GM12878 (cell line): Measurements from ENCODE around the gene WDTC1. TPM values are rescaled to one million over a fixed set of nuclear protein-coding genes. Genes with fewer than 3 reads are reported as not detected.

ENCODE experiments used
- ATAC-seq: fragments of 200-7000 bp; cut with Tn5 transposase; 3 replicates; pipeline ENCODE4 v1.9.1; 2020; ENCODE audit warnings: mild to moderate bottlenecking, moderate library complexity
- BruUV-seq: library from RNA; stranded (reverse); fragments of 400-500 nt; replicated peaks from 2 replicates; lab custom pipeline; 2021; lab: Mats Ljungman, UMichigan
- CTCF ChIA-PET: fragments of 300-600 bp; sonication (Branson Sonifier 250); formaldehyde crosslinking; extraction: SDS; loops from one replicate; lab custom pipeline; 2021; ENCODE audit warnings: inconsistent platforms; lab: Yijun Ruan, JAX
- POLR2A ChIA-PET: fragments of 350-600 bp; formaldehyde crosslinking; extraction: SDS; loops from one replicate; lab custom pipeline; 2021; ENCODE audit warnings: inconsistent platforms; lab: Charles Lee
- RAD21 ChIA-PET: fragments of 300-600 bp; sonication (Branson Sonifier 250); formaldehyde crosslinking; loops from one replicate; lab custom pipeline; 2023; ENCODE audit warnings: antibody characterized with exemption; ENCODE audit not compliant: unreplicated experiment; lab: Charles Lee
- SMC1A ChIA-PET: fragments of 300-600 bp; sonication (Branson Sonifier 250); formaldehyde crosslinking; loops from one replicate; lab custom pipeline; 2023; ENCODE audit not compliant: unreplicated experiment, uncharacterized antibody; lab: Charles Lee
- DNase-seq: peaks from one replicate; pipeline ENCODE4 v3.0.0-alpha.2; 2011; ENCODE audit warnings: low read depth, low spot score
- FAIRE-seq: peaks from 3 replicates; lab custom pipeline; 2011; peaks lifted over from hg19 to GRCh38; lab: Jason Lieb, UNC
- H2AFZ ChIP-seq: 2 replicates; pipeline ENCODE4 v1.6.0; 2011; ENCODE audit warnings: low read depth, low read length, control low read depth; ENCODE audit not compliant: control insufficient read depth
- H3K27ac ChIP-seq: 2 replicates; pipeline ENCODE4 v1.5.1; 2011; ENCODE audit warnings: control low read depth; ENCODE audit not compliant: control insufficient read depth, insufficient read depth
- H3K27me3 ChIP-seq, 2 experiments: replicated peaks in 1 of 2; 2 replicates each; pipeline versions ENCODE4 v1.6.0 to v1.6.1; 2011; ENCODE audit warnings: low read length in 1 of 2; ENCODE audit not compliant: control insufficient read depth in 2 of 2, insufficient read depth in 2 of 2
- H3K36me3 ChIP-seq, 2 experiments: 2 replicates each; pipeline ENCODE4 v1.5.1; 2011; ENCODE audit warnings: low read length in 1 of 2; ENCODE audit not compliant: control insufficient read depth in 2 of 2, insufficient read depth in 2 of 2
- H3K4me1 ChIP-seq: 2 replicates; pipeline ENCODE4 v1.6.1; 2011; ENCODE audit warnings: mild to moderate bottlenecking, low read length, moderate library complexity, mixed read lengths; ENCODE audit not compliant: control insufficient read depth, insufficient read depth
- H3K4me2 ChIP-seq: 2 replicates; pipeline ENCODE4 v1.6.0; 2011; ENCODE audit warnings: control low read depth; ENCODE audit not compliant: control insufficient read depth, insufficient read depth
- H3K4me3 ChIP-seq: fragments of 200-600 bp; sonication (generic); 2 replicates; pipeline ENCODE4 v1.5.1; 2016
- H3K79me2 ChIP-seq: 2 replicates; pipeline ENCODE4 v1.6.0; 2011; ENCODE audit warnings: low read length; ENCODE audit not compliant: control insufficient read depth, insufficient read depth
- H3K9ac ChIP-seq: 2 replicates; pipeline ENCODE4 v1.8.0; 2011; ENCODE audit warnings: low read length, control low read depth, mixed read lengths; ENCODE audit not compliant: control insufficient read depth, insufficient read depth
- H3K9me3 ChIP-seq: replicated peaks from 3 replicates; pipeline ENCODE4 v1.5.1; 2011; ENCODE audit warnings: mild to moderate bottlenecking, low read length; ENCODE audit not compliant: control insufficient read depth, insufficient read depth
- H4K20me1 ChIP-seq: 2 replicates; pipeline ENCODE4 v1.6.0; 2011; ENCODE audit not compliant: control insufficient read depth, insufficient read depth
- CBX3 ChIP-seq: fragments of 200-600 bp; sonication (generic); IDR thresholded peaks from 2 replicates; pipeline ENCODE4 v1.6.1; 2016; ENCODE audit warnings: low read depth, borderline replicate concordance
- CREB1 ChIP-seq: IDR thresholded peaks from 2 replicates; pipeline ENCODE4 v1.6.1; 2012; ENCODE audit warnings: low read depth, mild to moderate bottlenecking, inconsistent platforms
- ETV6 ChIP-seq, 2 experiments: fragments of 450-650 bp in 1 of 2; IDR thresholded peaks in 1 of 2; conservative IDR thresholded peaks in 1 of 2; 2 replicates each; pipeline ENCODE4 v1.6.1; 2014; ENCODE audit warnings: antibody characterized with exemption in 1 of 2, borderline replicate concordance in 1 of 2, low read depth in 1 of 2, mild to moderate bottlenecking in 1 of 2, moderate library complexity in 1 of 2
- GATAD2B ChIP-seq: fragments of 450-650 bp; conservative IDR thresholded peaks from 2 replicates; pipeline ENCODE4 v1.6.1; 2017; ENCODE audit warnings: low read depth, mild to moderate bottlenecking, moderate library complexity
- HDAC2 ChIP-seq: fragments of 200-600 bp; sonication (generic); IDR thresholded peaks from 2 replicates; pipeline ENCODE4 v1.6.1; 2017
- HDGF ChIP-seq: fragments of 450-650 bp; IDR thresholded peaks from 2 replicates; pipeline ENCODE4 v1.6.1; 2016; ENCODE audit warnings: antibody characterized with exemption
- MYB ChIP-seq: fragments of 150-350 bp; IDR thresholded peaks from 2 replicates; pipeline ENCODE4 v1.6.1; 2014; ENCODE audit warnings: mild to moderate bottlenecking, low read depth, low read length, borderline replicate concordance
- RAD51 ChIP-seq: fragments of 450-650 bp; IDR thresholded peaks from 2 replicates; pipeline ENCODE4 v1.6.1; 2016; ENCODE audit warnings: moderate library complexity, mild to moderate bottlenecking, inconsistent platforms
- RB1 ChIP-seq: fragments of 450-650 bp; formaldehyde crosslinking; IDR thresholded peaks from 2 replicates; pipeline ENCODE4 v1.6.1; 2017; ENCODE audit warnings: mild to moderate bottlenecking, borderline replicate concordance
- SPI1 ChIP-seq: IDR thresholded peaks from 2 replicates; pipeline ENCODE4 v1.6.1; 2011; ENCODE audit warnings: low read depth, mild to moderate bottlenecking, low read length, moderate library complexity, borderline replicate concordance; ENCODE audit not compliant: insufficient read depth
- WGBS: methylation state at CpG from one replicate; pipeline ENCODE4 v1.1.6; 2016; ENCODE audit warnings: low lambda C conversion rate; ENCODE audit not compliant: insufficient replicate concordance, insufficient coverage; ENCODE audit errors: missing lambda C conversion rate; 5-methylcytosine and 5-hydroxymethylcytosine counted together
- in situ Hi-C: fragments of 300-500 bp; cut with MboI; formaldehyde crosslinking; loops from 9 replicates; pipeline ENCODE4 v1.14.3; 2018; ENCODE audit warnings: mixed read lengths
- intact Hi-C: fragments of 100-400 bp; cut with micrococcal nuclease; formaldehyde crosslinking; loops from one replicate; pipeline ENCODE4 v1.14.2; 2022; ENCODE audit not compliant: unreplicated experiment
- polyA plus RNA-seq, 11 experiments: library from polyadenylated mRNA; depleted of rRNA in 4 of 11; unstranded in 6 of 11; stranded (reverse) in 5 of 11; fragments of >200 nt; fragmentation: Nextera tagmentation in 4 of 11; fragmentation: Illumina TruSeq in 1 of 11; extraction: Ambion mirVana in 4 of 11; extraction: Trizol in 1 of 11; gene quantifications; 1 replicate in 1 of 11; 2 replicates in 10 of 11; pipeline versions ENCODE4 v1.2.1 to v1.2.3, GENCODE V29; 2011 to 2016; ENCODE audit warnings: inconsistent platforms in 2 of 11, missing spikeins in 2 of 11, low read depth in 1 of 11
- total RNA-seq, 4 experiments: library from RNA; depleted of rRNA in 3 of 4; stranded (reverse); fragments of >200 nt in 3 of 4; fragmentation: Illumina TruSeq in 1 of 4; extraction: Trizol in 1 of 4; gene quantifications; 2 replicates each; pipeline versions ENCODE4 v1.2.1 to v1.2.3, GENCODE V29; 2013 to 2021

WDTC1 gene
- total and polyA plus RNA-seq, 10 of the 15 experiments (the other 5 are each of a cell fraction or from before 2014, with no cell fraction given) = 0.21 to 28.7 (median 7.6) TPM

GRCh38 chr1:27227765-27228164 is 6.7 kb upstream of the WDTC1 start:
- ChIA-PET CTCF (no interaction called here), RAD21 (no interaction called here)
- 42% methylated on average over 3 of the region's 3 CpGs for WGBS
- no peak overlapping the region for H3K4me2 ChIP-seq
- BruUV-seq = no TSS peak
- no peaks in the 10 kb centered on the region for H3K36me3 ChIP-seq
- no peaks in the 10 kb centered on the region for H3K79me2 ChIP-seq
- no peaks in the 10 kb centered on the region for H3K4me1 ChIP-seq
- DNase-seq = no peak
- TF ChIP-seq RAD51 = no peak
- no peak for TF ChIP-seq HDAC2
- no peak for TF ChIP-seq SPI1
- TF ChIP-seq ETV6 (conservative IDR thresholded peaks at IDR 0.05 in 1 of 2, IDR thresholded peaks at IDR 0.05 in 1 of 2; ENCODE audit: borderline replicate concordance in 1 of 2, low read depth in 1 of 2) = no peak
- TF ChIP-seq HDGF = no peak
- TF ChIP-seq RB1 = no peak
- no peak for TF ChIP-seq CBX3
- TF ChIP-seq MYB = no peak
- no peak for TF ChIP-seq GATAD2B
- TF ChIP-seq CREB1 = no peak
- TF ChIP-seq, all 136 proteins: peak for 0
- ChIA-PET POLR2A (no interaction called here), SMC1A (no interaction called here)
- no peak overlapping the region for H3K27ac ChIP-seq
- no peaks in the 10 kb centered on the region for H4K20me1 ChIP-seq
- no peaks in the 10 kb centered on the region for H3K9me3 ChIP-seq
- no peaks in the 10 kb centered on the region for H3K27me3 ChIP-seq
- H3K4me3 ChIP-seq = no peak overlapping the region
- H3K9ac ChIP-seq = no peak overlapping the region
- intact Hi-C loops (no loop called here), in situ Hi-C loops (no loop called here)
- ATAC-seq = no peak
- no peak for FAIRE-seq
- no peak overlapping the region for H2AFZ ChIP-seq
